Mesothelial cell of epicardium (in vitro differentiated cells): ENCODE measurements around the gene RRBP1. TPM values are rescaled to one million over a fixed set of nuclear protein-coding genes. Genes with fewer than 3 reads are reported as not detected.

Experiments
- DNase-seq, 2 experiments: peaks; one replicate each; pipeline ENCODE4 v3.0.0; 2021; ENCODE audit warnings: low spot score in 2 of 2; ENCODE audit not compliant: unreplicated experiment in 2 of 2
- H3K27ac Mint-ChIP-seq: 2 replicates; pipeline ENCODE4 v1.8.0; 2021; ENCODE audit warnings: mixed read lengths
- H3K27me3 Mint-ChIP-seq: 2 replicates; pipeline ENCODE4 v1.8.0; 2021; ENCODE audit warnings: low read depth, mixed read lengths
- H3K36me3 Mint-ChIP-seq: 2 replicates; pipeline ENCODE4 v1.8.0; 2021; ENCODE audit warnings: mixed read lengths
- H3K4me1 Mint-ChIP-seq: 2 replicates; pipeline ENCODE4 v1.8.0; 2021; ENCODE audit warnings: mixed read lengths
- H3K4me3 Mint-ChIP-seq: 2 replicates; pipeline ENCODE4 v1.8.0; 2021; ENCODE audit warnings: mild to moderate bottlenecking, moderate library complexity, mixed read lengths
- H3K9me3 Mint-ChIP-seq: 2 replicates; pipeline ENCODE4 v1.8.0; 2021; ENCODE audit warnings: mixed read lengths
- CTCF ChIP-seq: fragments of 200-600 bp; sonication (generic); IDR thresholded peaks from one replicate; pipeline ENCODE4 v1.5.0; 2021; ENCODE audit warnings: antibody characterized with exemption; ENCODE audit not compliant: unreplicated experiment
- total RNA-seq: library from RNA; stranded (reverse); gene quantifications from 3 replicates; pipeline ENCODE4 v1.2.1, GENCODE V29; 2021

The RRBP1 gene
- total RNA-seq, 1 donor from 2014 or later, result 211 TPM

- no peak overlapping the region for H3K27ac Mint-ChIP-seq
- no peak for TF ChIP-seq CTCF
- H3K4me1 Mint-ChIP-seq, result no peaks in the 10 kb centered on the region
- peaks cover 41% of the 10 kb centered on the region for H3K36me3 Mint-ChIP-seq
- H3K9me3 Mint-ChIP-seq, result no peaks in the 10 kb centered on the region
- no peak for DNase-seq
- H3K27me3 Mint-ChIP-seq, result no peaks in the 10 kb centered on the region
- H3K4me3 Mint-ChIP-seq, result no peak overlapping the region
Measured at GRCh38 chr20:17629025-17629424, 53.0 kb downstream of the RRBP1 start.

- Mint-ChIP-seq H3K36me3 (peaks cover 38% of the 10 kb centered on the region), H3K27me3 (no peaks in the 10 kb centered on the region), H3K9me3 (no peaks in the 10 kb centered on the region), H3K4me3 (no peak overlapping the region), H3K27ac (peak overlapping the region; percentile 4), H3K4me1 (no peaks in the 10 kb centered on the region)
- TF ChIP-seq CTCF, result no peak
- DNase-seq, result no peak
Measured at GRCh38 chr20:17628101-17628841, 53.8 kb downstream of the RRBP1 start.

GRCh38 chr20:17627101-17627955 lies 54.7 kb downstream of the RRBP1 start:
- Mint-ChIP-seq H3K27ac (no peak overlapping the region), H3K4me1 (no peaks in the 10 kb centered on the region), H3K9me3 (no peaks in the 10 kb centered on the region), H3K27me3 (no peaks in the 10 kb centered on the region), H3K36me3 (peaks cover 36% of the 10 kb centered on the region), H3K4me3 (no peak overlapping the region)
- no peak for TF ChIP-seq CTCF
- DNase-seq, result no peak

- Mint-ChIP-seq H3K27me3 (no peaks in the 10 kb centered on the region), H3K9me3 (no peaks in the 10 kb centered on the region), H3K36me3 (peaks cover 34% of the 10 kb centered on the region), H3K27ac (no peak overlapping the region), H3K4me3 (no peak overlapping the region), H3K4me1 (no peaks in the 10 kb centered on the region)
- no peak for TF ChIP-seq CTCF
- DNase-seq, result no peak
Measured at GRCh38 chr20:17626217-17627007, 55.6 kb downstream of the RRBP1 start.

GRCh38 chr20:17625246-17626051 lies 56.6 kb downstream of the RRBP1 start:
- Mint-ChIP-seq H3K9me3 (no peaks in the 10 kb centered on the region), H3K36me3 (peaks cover 28% of the 10 kb centered on the region), H3K4me3 (no peak overlapping the region), H3K27ac (no peak overlapping the region), H3K27me3 (no peaks in the 10 kb centered on the region), H3K4me1 (no peaks in the 10 kb centered on the region)
- TF ChIP-seq CTCF, result no peak
- no peak for DNase-seq
